NCI-H2107 treated with DMSO at 0.1 percent for 48 hours (cell line): ENCODE results near the gene AHSP.
"Not testable (repeated sequence)": the region's sequence is repeated elsewhere in the genome, so short reads cannot be mapped to it uniquely, and the experiment has no call there.

ENCODE experiments used
- DNase-seq: peaks from one replicate; lab custom pipeline; 2025; ENCODE audit not compliant: unreplicated experiment; lab: John Stamatoyannopoulos, UW

The AHSP gene

DNA sequence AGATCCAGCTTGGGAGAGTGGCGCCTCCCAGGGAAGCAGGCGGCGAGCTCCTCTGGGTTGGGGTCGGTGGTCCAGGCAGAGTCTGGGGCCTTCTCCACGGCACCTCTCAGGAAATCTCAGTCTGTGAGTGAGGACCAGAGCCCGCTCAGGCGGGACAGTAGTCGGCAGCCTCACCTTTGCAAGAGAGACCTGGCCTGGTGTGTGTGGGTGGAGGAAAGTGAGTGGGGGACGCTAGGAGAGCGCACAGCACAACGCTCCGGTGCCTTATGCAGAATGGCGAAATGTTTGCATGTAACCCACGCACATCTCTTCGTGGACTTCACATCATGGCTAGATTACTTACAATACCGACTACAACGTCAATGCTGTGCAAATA is 2.2 kb downstream of the AHSP start:
- no peak for DNase-seq

DNA sequence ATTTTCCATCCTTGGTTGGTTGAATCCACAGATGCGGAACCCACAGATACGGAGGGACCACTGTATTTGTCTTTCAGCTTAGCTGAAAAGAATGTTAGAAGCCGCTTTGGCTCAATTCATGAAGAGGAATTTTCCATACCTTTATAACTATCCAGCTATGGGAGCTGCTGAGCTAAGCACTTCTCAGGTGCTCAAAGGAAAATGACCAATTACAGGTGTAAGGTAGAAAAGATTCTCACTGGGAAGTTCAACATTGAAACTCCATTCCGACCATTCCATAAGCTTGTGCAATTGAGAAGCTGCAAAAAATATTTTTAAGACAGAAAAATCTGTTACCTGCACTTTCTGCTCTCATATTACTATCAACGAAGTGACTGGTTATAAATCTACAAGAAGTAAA is 2.7 kb downstream of the AHSP start:
- DNase-seq: no peak

DNA sequence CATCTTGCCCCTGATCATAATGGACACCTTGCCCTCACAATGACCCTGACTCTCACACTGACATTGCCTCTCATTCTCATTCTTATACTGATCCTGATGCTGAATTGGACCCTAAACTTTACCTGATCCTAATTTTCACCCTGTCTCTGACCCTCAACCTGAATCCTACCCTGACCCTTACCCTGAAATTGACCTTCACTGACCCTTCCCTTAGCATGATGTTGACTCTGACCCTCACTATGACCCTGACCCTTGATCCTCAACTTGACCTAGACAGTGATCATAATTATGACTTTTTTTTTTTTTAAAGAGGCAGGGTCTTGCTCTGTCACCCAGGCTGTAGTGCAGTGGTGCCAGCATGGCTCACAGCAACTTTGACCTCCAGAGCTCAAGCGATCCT is 3.4 kb downstream of the AHSP start:
- DNase-seq: no peak

DNA sequence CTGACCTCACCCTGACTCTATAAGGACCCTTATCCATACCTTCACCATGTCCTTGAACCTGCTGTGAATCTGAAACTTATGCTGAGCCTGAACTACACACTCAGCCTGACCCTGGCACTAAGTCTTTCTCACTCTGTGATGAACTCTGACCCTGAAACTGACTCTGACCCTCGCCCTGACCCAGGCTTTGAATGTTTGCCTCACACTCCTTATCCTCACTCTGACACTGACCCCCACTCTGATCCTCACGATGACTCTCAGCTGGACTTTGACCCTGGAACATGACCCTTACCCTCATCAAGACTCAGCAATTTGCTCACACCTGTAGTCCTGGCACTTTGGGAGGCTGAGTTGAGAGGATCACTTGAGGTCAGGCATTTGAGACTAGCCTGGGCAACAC is 4.4 kb downstream of the AHSP start:
- no peak for DNase-seq

DNA sequence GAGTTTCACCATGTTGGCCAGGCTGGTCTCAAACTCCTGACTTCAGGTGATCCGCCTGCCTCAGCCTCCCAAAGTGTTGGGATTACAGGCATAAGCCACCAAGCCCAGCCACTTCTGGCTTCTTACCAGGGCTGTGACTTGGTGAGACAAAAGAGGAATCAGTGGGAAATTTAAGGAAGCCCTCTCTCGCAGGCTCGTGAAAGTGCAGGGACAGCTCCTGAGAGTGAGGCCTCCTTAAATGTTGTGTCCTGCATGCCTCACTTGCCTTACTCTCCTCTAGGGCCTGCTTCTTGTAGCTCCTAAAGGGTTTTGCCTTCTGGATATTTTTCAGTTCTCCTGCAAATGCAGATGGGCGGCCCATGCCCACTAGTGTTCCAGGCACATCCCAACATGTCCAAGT is 5.2 kb downstream of the AHSP start:
- no peak for DNase-seq

DNA sequence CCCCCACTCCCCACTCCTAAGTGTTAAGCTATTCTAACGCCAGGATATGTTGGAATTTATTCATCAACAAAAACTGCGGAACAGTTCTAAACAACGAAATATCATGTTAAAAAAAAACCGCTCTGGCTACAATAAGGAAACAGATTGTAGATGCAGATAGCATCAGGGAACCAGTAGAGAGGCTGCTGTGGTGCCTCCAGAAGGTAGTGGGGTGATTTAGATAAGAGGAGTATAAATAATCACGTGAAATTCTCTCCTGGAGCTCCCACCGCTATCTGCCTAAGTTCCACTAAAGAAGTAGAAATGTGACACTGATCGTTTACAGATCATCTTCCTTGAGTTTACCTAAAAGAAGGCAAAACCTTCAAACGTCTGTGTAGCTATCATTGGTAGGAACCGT is 8.0 kb downstream of the AHSP start:
- DNase-seq: no peak

DNA sequence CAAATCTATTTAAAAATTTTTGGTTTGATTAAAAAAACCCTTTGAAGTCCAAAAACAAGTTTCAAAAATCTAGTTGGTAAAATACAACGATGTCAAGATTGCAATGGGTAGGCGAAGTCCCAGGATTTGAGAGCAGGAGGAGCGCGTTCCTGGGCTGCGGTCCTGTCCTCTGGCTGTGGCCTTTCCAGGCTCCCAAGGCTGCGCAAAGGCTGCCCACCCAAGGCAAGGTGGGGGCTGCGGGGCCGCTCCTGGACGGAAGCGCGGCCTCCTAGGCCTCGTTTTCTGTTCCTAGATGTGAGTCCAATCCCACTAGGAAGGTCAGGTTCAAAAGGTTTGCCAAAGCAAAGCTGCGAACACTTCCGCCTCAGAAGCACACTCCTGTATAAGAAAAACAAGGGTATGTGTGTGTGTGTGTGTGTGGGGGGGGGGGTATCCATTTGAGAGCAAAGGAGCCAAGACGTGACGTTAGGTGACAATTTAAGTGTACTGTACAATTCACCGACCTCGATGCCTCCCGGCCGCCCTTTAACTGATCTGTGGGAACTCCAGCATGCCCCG is 9.2 kb downstream of the AHSP start:
- DNase-seq: no peak

DNA sequence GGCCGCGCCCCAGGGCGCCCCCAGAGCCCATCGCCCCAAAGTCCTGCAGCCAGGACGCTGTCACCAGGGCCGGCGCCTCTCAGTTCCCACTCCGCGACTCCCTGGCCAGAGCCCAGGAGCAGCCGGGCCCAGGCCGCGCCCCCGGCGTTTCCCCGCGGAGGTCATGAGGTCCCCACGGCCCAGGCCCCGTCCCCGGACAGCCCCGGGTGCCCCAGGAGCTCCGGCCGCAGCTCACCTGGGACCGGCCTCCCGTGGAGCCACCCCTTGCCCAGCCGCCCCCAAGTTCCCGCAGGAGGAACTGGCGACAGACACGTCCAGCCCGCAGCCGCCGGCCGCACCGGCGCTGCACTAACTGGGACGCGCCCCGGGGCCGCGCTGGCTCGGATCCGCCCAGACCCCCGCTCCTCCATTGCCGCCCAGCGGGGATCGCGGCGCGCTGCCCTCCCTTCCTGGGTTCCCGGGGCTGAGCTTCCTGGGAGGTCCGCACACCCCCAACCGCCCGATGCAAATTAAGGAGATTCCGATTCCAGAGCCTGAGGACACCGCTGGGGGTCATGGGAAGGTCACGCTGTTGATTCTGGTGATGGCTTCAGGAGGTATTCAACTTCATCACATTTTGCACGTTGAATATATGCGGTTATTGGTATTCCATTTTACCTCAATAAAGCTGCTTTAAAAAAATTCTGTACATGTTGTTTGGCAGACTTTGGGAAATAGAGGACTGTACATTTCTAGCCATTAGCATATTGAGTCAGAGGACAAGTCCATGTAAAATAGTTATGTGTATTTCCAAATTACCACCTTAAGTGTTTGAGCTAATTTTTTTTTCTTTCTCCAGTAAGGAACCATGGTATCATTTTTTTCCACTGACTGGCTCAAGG is 9.9 kb downstream of the AHSP start:
- DNase-seq: no peak

DNA sequence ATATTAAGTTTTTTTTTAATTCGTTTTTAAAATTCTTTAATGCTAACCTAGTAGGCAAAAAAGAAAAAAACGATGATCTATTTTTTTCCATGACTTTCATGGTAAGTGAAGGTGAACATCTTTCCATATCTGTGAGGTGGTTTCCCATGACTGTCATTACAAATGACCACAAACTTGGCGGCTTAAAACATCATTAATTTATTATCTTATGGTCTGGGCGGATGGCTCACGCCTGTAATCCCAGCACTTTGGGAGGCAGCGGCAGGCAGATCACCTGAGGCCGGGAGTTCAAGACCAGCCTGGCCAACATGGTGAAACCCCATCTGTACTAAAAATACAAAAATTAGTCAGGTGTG is 10.5 kb downstream of the AHSP start:
- not testable (repeated sequence) for DNase-seq

DNA sequence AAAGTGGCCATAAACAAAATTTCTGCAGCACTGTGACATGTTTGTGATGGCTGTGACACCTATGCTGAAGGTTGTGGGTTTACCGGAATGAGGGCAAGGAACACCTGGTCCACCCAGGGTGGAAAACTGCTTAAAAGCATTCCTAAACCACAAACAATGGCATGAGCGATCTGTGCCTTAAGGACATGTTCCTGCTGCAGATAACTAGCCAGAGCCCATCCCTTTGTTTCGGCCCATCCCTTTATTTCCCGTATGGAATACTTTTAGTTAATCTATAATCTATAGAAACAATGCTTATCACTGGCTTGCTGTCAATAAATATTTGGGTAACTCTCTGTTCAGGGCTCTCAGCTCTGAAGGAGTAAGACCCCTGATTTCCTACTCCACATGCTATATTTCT is 12.1 kb downstream of the AHSP start:
- not testable (repeated sequence) for DNase-seq

DNA sequence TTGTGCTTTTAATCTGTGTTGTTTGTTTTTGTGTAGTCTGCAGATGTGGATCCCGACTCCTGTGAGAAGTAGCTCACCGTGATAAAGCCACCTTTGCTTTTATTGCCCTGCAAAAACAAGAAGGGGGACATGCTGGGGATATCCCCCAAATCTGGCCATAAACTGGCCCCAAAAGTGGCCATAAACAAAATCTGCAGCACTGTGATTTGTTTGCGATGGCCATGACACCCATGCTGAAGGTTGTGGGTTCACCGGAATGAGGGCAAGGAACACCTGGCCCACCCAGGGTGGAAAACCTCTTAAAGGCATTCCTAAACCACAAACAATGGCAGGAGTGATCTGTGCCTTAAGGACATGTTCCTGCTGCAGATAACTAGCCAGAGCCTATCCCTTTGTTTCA is 15.1 kb downstream of the AHSP start:
- no peak for DNase-seq

DNA sequence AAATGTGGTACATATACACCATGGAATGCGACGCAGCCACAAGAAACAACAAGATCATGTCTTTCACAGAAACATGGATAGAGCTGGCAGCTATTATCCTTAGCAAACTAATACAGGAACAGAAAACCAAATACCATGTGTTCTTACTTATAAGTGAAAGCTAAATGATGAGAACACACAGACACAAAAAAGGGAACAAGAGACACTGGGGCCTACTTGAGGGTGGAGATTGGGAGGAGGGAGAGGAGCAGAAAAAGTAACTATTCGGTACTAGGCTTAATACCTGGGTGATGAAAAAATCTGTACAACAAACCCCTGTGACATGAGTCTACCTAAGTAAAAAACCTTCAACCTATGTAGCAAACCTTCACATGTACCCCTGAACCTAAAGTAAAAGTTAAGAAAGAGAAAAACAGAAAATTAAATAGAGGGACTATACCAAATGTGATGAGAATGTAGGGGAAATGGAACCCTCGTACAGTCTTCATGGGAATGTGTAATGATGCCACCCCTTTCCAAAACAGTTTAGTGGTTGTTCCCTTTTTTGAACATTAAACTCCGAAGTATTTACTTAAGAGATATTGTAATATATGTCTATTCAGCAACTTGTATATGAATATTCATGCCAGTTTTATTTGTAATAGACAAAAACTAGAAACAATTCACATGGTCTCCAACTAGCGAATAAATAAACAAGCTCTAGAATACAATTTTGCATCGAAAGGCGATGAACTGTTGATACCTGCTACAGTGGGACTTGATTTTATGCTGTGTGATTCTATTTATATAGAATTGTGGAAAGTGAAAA is 33.9 kb downstream of the AHSP start:
- DNase-seq: no peak

DNA sequence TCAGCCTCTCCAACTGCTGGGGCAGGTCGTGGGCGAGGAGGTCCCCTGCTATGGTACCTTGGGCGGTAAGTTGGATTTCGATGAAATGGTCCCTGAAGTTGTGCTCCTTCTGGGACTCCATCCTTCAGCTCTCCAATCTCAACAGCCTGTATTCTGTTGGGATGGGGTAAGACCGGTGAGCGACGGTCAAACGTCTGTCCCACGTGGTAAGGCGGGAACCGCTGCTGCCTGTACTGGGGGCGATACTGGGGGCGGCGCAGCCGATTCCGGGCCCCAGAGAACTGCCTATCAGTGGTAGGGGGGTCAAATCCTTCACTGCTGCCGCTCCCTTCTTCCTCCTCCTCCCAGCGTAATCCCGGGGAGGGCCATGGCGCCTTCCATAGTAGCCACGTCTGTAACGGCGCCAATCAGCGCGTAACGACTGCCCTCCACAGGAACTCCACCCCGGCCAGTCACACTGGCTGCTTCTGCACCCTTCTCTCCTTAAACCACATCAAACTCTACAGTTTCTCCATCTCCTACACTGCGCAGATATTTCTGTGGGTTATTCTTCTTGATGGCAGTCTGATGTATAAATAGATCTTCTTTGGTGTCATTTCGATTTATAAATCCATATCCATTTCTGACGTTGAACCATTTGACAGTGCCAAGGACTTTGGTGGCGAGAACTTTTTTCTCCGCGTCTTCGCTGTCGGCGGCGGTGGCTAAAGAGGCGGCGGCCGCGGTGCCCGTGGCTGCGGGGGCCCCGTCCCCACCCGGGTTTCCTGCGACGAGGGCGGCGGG is 41.1 kb downstream of the AHSP start:
- DNase-seq: no peak

DNA sequence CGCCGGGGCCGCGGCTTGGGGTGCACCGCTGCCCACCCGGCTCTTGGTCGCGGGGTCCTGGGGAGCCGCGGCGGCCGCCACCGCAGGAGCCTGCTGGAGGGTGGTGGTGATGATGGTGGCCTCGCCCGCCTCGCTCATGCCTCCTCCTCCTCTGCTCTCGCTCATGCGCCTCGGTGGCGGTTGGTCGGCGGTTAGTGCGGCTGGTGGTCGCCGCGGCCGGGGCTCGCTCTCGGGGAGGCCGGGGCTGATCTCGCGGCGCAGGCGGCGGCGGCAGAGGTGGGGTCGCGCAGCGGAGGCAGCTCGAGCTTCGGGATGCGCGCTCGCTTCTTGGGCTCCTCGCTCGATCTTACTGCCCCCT is 41.6 kb downstream of the AHSP start:
- DNase-seq: no peak

DNA sequence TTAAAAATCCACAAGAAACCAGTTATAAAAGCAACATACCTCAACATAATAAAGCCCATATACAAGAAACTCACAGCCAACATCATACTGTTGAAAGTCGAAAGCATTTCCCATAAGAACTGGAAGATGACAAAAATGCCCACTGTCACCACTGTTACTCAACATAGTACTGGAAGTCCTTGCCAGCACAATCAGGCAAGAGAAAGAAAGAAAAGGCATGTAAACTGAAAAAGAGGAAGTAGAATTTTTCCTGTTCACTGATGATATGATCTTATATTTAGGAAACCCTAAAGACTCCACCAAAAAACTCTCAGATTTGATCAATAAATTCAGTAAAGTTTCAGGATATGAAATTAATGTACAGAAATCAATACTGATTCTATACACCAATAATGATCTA is 45.1 kb downstream of the AHSP start:
- no peak for DNase-seq

DNA sequence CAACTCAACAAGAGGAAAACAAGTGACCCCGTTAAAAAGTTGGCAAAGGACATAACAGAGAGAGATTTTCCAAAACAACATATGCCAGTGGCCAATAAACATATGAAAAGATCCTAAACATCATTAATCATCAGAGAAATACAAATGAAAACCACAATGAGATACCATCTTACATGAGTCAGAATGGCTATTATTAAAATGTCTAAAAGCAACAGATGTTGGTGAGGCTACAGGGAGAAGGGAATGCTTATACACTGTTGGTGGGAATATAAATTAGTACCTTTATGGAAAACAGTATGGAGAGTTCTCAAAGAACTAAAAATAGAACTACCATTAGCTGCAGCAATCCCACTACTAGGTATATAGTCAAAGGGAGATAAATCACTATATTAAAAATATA is 46.5 kb downstream of the AHSP start:
- not testable (repeated sequence) for DNase-seq

DNA sequence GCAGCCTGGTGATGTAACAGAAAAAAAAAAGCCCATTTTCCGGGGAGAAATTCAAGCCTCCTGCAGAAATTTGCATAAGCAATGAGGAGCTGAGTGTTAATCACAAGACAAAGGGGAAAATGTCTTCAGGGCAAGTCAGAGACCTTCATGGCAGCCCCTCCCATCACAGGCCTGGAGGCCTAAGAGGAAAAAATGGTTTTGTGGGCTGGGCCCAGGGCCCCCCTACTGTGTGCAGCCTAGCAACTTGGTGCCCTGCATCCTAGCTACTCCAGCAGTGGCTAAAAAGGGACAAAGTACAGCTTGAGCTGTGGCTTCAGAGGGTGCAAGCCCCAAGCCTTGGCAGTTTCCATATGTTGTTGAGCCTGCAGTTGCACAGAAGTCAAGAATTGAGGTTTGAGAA is 49.7 kb downstream of the AHSP start:
- DNase-seq: no peak
